ENCODE data around the gene MUC20.
"Not testable (repeated sequence)": the region's sequence is repeated elsewhere in the genome, so short reads cannot be mapped to it uniquely, and the experiment has no call there.

Gene MUC20

DNA sequence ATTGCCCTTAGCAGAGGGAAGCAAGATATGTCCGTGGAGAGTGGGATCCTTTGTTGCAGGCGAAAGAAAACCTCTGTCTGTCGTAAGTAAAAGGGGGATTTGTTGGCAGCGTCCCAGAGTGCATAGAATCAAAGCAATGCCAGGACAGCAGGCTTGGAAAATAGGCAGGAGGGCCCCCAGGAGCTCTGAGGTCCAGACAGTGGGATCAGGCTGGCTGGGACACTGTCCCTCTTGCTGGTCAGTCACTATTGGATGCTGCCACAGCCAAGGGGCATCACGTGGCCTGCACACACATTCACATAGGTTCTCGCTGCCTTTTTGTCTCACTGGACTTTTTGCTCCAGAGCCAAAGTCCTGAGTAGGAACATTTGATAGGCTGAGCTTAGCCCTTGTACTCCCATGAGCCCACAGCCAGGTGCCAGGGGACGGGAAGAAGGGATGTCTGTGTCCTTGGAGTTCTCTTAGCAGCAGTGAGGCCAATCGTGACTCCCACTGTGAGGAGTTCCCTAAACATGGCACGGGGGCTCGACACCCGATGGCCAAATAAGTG lies 10.7 kb downstream of the MUC20 start:
- no peak for DNase-seq

DNA sequence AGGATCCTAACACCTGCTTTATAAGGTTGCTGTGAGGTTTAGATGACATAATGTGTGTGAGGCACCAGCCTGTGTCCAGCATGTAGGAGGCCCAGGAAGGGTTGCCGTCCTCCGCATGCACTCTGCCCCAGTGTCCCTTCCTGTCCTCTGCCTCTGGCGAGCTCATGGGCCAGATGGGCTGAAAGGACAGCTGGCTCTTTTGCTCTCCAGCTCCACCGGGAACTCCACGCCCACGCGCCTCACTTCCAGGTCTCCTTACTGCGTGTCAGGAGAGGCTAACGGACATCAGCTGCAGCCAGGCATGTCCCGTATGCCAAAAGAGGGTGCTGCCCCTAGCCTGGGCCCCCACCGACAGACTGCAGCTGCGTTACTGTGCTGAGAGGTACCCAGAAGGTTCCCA lies 12.2 kb downstream of the MUC20 start:
- no peak for DNase-seq

DNA sequence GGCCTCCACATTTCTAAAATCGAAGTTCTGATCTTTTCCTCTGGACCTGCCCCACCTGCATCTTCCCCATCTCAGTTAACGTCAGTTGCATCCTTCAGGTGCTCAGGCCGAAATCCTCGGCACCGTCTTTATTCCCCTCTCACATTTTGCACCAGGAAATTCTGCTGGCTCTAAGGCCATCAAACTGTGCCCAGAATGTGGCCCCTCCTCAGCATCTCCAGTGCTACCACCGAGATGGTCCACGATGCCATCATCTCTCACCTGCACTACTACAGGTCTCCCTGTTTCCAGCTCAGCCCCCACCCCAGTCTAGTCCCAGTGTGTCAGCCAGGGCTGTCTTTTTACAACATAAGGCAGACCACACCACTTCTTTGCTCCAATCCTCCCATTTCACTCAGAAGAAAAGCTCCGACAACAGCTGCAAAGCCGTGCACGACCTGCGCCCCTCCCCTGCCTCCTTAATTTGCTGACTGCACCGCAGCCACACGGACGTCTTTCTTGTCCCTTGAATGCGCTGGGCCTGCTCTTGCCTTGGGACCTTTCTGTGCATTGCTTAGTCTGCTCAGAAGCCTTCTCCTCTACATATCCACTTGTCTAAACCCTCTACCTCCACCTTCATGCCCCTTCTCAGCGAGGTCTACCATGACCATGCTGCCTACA lies 14.4 kb downstream of the MUC20 start:
- DNase-seq = no peak

DNA sequence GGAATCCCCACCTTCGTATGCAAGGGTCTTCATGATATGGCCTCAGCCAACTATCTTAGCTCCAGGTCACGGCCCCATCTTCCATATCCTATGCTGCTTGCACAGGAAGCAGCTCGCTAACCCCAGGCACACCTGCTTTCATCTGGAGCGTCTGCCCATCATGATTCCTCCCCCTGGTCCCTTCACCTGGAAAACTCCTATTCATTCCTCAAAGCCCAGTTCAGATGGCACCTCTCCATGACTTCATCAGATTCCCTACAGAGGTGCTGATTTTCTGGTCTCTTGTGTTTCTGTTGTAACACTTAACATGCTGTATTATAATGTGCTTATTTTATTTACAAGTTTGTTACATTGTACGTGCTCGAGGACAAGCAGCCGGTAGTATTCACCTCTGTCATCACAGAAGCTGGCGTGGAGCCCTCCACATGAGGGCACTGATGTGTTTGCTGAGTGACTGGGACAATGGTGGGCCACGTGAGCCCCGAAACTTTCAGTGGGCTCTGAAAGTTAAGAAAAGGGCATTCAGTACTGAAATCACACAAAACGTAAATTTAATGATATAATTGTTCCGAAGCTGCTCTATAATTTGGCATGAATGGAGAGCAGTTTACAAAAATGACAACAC lies 16.2 kb downstream of the MUC20 start:
- no peak for DNase-seq

GRCh38 chr3:195737782-195738181 lies 17.0 kb downstream of the MUC20 start:
- not testable (repeated sequence) for DNase-seq

GRCh38 chr3:195738274-195739044 lies 17.7 kb downstream of the MUC20 start:
- no peak for DNase-seq

DNA sequence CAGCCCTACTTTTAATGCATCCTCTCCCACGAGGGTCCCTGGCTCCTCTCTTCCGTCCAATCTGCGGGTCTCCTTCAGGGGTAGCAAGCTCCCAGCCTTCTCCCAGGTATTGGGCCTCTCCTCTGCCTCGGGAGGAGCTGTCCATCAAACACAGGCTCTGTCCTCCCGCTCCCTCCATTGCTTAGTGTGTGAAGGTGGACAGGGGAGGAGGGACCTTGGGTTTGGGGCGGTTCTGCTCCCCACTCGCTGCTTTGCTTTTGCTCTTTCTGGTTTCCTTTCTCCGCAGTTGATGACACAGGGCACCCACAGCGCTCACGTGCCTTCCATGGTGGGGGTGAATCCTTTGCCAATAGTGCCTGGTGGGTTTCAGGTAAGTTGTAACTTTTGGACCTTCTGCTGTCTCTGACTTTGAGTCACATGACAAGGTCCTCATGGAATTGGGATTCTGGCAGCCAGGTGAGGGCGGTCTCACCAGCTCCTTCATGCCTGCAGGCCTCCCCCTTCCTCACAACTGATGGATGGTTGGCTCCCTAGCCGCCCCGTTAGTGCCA lies 18.9 kb downstream of the MUC20 start:
- no peak for DNase-seq

GRCh38 chr3:195744437-195744836 lies 23.7 kb downstream of the MUC20 start:
- no peak for DNase-seq

DNA sequence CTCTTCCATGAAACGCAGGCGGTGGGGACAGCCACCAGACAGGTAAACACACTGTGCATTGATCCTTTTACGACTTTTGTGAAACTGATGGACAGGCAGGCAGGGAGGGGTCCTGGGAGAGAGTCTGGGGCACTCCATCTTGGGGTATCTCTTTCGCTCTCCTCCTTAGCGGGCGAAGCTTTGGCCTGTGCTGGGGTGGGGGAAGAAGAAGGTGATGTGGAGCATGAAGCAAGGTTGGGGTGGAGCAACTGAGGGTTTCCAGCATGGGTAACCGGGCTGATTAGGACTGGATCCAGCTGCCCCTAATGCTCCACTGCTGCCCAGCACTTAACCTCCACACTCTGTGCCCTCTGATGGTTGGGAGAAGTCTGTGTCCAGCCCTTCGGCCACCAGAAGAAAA lies 25.6 kb downstream of the MUC20 start:
- no peak for DNase-seq

- DNase-seq = no peak
Measured at GRCh38 chr3:195746751-195747150, 26.0 kb downstream of the MUC20 start.

GRCh38 chr3:195748661-195749060 lies 27.9 kb downstream of the MUC20 start:
- DNase-seq = no peak

GRCh38 chr3:195749101-195749500 lies 28.3 kb downstream of the MUC20 start:
- not testable (repeated sequence) for DNase-seq

DNA sequence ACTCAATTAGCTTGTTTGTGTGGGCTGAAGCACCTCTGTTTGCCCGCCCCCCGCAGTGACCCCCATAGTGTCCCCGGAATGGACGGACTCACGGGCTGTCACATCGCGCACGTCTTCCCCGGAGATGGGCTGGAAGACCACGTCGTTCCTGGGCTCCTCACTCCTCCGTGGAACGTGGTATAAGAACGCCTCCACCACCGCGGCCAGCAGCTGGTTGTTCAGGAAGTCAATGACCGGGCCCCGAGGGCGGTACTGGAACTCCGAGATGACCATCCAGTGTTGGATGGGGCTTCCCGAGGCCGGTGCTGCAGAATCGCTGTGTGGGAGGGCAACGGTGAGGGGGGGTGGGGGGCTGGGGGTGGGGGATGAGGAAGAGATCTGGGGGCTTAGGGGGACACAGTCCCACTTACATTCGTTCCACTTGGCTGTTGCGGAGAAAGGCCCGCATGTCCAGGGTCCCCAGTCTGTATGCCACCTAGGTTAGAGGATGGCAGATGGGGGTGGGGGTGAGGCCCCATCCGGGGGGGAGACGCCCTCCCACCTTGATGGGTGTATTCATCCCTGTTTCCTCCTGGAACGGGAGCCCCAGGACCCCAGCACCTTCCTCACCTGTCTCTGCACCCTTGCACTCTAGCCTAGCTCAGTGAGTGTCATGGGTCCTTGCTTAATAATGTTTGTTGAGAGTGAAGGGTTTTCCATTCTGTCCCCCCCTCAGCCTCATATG lies 30.2 kb downstream of the MUC20 start:
- no peak for DNase-seq

DNA sequence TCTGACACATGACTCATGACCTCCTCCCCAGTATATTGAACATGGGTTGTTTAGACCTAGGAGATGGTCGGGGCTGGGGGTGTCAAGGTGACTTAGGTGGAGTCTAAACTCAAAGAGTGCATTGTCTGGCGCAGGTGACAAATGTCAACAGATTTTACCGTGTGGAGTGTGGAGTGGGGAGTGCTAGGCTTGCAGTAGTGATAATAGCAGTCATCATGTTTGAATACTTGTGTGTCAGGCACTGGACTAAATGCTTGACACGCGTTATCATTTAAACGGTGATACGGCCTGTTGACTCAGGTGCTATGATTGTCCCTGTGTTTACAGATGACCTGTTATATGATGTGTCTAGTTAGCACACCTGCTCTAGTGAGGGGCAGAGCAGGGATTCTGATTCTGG lies 30.8 kb downstream of the MUC20 start:
- DNase-seq = no peak

DNA sequence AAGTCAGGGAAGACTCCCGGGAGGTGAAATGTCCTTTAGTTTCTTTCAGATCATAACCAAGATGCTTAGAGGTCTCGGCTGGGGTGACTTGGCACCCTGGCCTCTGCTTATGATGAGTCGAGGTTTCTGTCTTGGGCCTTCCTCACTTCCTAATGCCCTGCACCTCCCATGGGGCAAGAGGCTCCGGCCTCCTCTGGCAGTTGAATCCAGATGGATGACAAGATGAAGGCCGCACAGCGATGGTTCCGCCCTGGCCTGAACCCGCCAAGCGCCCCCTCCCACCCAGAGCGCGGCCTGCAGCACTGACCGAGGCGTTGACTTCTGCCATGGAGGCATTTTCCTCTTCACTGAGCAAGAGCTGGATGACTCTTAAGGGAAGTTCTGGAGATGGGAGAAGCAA lies 31.3 kb downstream of the MUC20 start:
- no peak for DNase-seq

GRCh38 chr3:195752546-195753331 lies 32.0 kb downstream of the MUC20 start:
- no peak for DNase-seq

- DNase-seq = no peak
Measured at GRCh38 chr3:195753581-195753980, 32.8 kb downstream of the MUC20 start.

GRCh38 chr3:195754141-195754540 lies 33.4 kb downstream of the MUC20 start:
- DNase-seq = no peak

- no peak for DNase-seq
Measured at GRCh38 chr3:195754906-195755305, 34.1 kb downstream of the MUC20 start.

DNA sequence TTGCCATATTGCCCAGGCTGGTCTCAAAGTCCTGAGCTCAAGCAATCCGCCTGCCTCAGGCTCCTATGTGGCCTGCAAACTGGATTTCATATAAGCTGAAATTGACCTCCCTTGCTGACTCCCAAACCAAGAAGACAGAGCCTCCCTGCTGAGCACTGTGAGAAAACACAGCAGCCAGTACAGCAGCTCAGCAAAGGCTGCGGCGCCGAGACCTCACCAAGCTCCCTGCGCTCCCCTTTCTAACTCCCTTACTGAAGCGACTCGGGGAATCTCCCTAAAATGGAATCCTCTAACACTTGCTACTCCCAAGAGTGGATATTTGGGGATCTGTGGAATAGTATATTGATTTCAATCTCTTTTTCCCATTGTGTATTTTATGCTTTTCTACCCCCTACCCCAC lies 34.6 kb downstream of the MUC20 start:
- DNase-seq = no peak

GRCh38 chr3:195755791-195756676 lies 35.3 kb downstream of the MUC20 start:
- no peak for DNase-seq
